ENCODE measurements around the gene RAB21.

RAB21 gene

GRCh38 chr12:71754461-71755145, at the start of gene RAB21:
Gene RAB21, plus strand, starts transcription at chr12:71754863. Its CDS starts 267 bp downstream, at chr12:71755130.
- in situ Hi-C loops (cut with MboI; ENCODE audit: low sequenced_read_pairs): no loop called here

- in situ Hi-C loops (cut with MboI; ENCODE audit: low sequenced_read_pairs): no loop called here
Measured at GRCh38 chr12:71704920-71705319, 49.7 kb upstream of the RAB21 start.

- in situ Hi-C loops (cut with MboI; ENCODE audit: low sequenced_read_pairs): no loop called here
Measured at GRCh38 chr12:71708658-71709057, 46.0 kb upstream of the RAB21 start.

GRCh38 chr12:71710276-71711125, 44.2 kb upstream of the RAB21 start:
- in situ Hi-C loops (cut with MboI; ENCODE audit: low sequenced_read_pairs): no loop called here

- in situ Hi-C loops (cut with MboI; ENCODE audit: low sequenced_read_pairs): no loop called here
Measured at GRCh38 chr12:71718611-71719010, 36.1 kb upstream of the RAB21 start.

- in situ Hi-C loops (cut with MboI; ENCODE audit: low sequenced_read_pairs): no loop called here
Measured at GRCh38 chr12:71719647-71720370, 34.9 kb upstream of the RAB21 start.

GRCh38 chr12:71721783-71722505, 32.7 kb upstream of the RAB21 start:
- in situ Hi-C loops (cut with MboI; ENCODE audit: low sequenced_read_pairs): no loop called here

GRCh38 chr12:71725011-71725410, 29.7 kb upstream of the RAB21 start:
- in situ Hi-C loops (cut with MboI; ENCODE audit: low sequenced_read_pairs): loop anchor here (25.0 kb wide), 1 partner anchor 313 kb away; no protein-coding TSS in a partner anchor

- in situ Hi-C loops (cut with MboI; ENCODE audit: low sequenced_read_pairs): loop anchor here (25.0 kb wide), 1 partner anchor 314 kb away; no protein-coding TSS in a partner anchor
Measured at GRCh38 chr12:71726548-71726947, 28.1 kb upstream of the RAB21 start.

- in situ Hi-C loops (cut with MboI; ENCODE audit: low sequenced_read_pairs): loop anchor here (25.0 kb wide), 1 partner anchor 316 kb away; no protein-coding TSS in a partner anchor
Measured at GRCh38 chr12:71727958-71728357, 26.7 kb upstream of the RAB21 start.

- in situ Hi-C loops (cut with MboI; ENCODE audit: low sequenced_read_pairs): loop anchor here (25.0 kb wide), 1 partner anchor 319 kb away; no protein-coding TSS in a partner anchor
Measured at GRCh38 chr12:71730936-71731335, 23.7 kb upstream of the RAB21 start.

- in situ Hi-C loops (cut with MboI; ENCODE audit: low sequenced_read_pairs): loop anchor here (25.0 kb wide), 1 partner anchor 319 kb away; no protein-coding TSS in a partner anchor
Measured at GRCh38 chr12:71731439-71732356, 23.0 kb upstream of the RAB21 start.

- in situ Hi-C loops (cut with MboI; ENCODE audit: low sequenced_read_pairs): loop anchor here (25.0 kb wide), 1 partner anchor 320 kb away; no protein-coding TSS in a partner anchor
Measured at GRCh38 chr12:71732357-71732712, 22.3 kb upstream of the RAB21 start.

- in situ Hi-C loops (cut with MboI; ENCODE audit: low sequenced_read_pairs): loop anchor here (25.0 kb wide), 1 partner anchor 325 kb away; no protein-coding TSS in a partner anchor
Measured at GRCh38 chr12:71737197-71737596, 17.5 kb upstream of the RAB21 start.

- in situ Hi-C loops (cut with MboI; ENCODE audit: low sequenced_read_pairs): loop anchor here (25.0 kb wide), 1 partner anchor 331 kb away; no protein-coding TSS in a partner anchor
Measured at GRCh38 chr12:71742998-71743397, 11.7 kb upstream of the RAB21 start.

GRCh38 chr12:71744522-71745300, 10.0 kb upstream of the RAB21 start:
- in situ Hi-C loops (cut with MboI; ENCODE audit: low sequenced_read_pairs): loop anchor here (25.0 kb wide), 1 partner anchor 332 kb away; no protein-coding TSS in a partner anchor

GRCh38 chr12:71746974-71747611, 7.6 kb upstream of the RAB21 start:
- in situ Hi-C loops (cut with MboI; ENCODE audit: low sequenced_read_pairs): loop anchor here (25.0 kb wide), 1 partner anchor 335 kb away; no protein-coding TSS in a partner anchor
